ENCODE data around the gene ZNF500.

ZNF500 gene

DNA sequence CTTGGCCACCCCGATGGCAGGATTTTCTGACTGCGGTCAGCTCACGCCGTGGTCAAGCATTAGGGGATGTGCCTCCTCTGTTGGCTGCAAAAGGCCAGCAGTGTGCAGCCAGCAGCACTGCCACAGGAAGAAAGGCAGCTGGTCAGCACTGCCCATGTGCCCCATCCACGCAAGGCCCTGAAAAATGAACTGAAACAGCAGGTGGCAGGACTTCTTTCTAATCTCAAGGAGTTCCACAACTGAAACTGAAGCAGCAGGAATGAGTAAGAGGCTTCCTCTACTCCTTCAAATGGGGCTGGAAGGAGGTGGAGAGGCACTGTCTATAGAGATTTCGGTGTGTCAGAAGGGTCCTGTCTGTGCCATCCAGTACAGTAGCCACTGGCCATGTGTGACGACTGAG lies 3.2 kb downstream of the ZNF500 start:
- Histone ChIP-seq H3K4me1 (ENCODE audit: insufficient read depth, low read length, severe bottlenecking) (peaks cover 13% of the 10 kb centered on the region), H3K4me3 (ENCODE audit: low read depth, low read length, poor library complexity, severe bottlenecking) (no peak overlapping the region), H3K27ac (ENCODE audit: low read depth, low read length, poor library complexity, severe bottlenecking) (no peak overlapping the region), H3K27me3 (ENCODE audit: insufficient read depth, low read length) (no peaks in the 10 kb centered on the region), H3K9me3 (ENCODE audit: low read length) (no peaks in the 10 kb centered on the region), H3K4me2 (ENCODE audit: low read length) (no peak overlapping the region), H3K36me3 (ENCODE audit: insufficient read depth, low read length) (peaks cover 43% of the 10 kb centered on the region), H3K9ac (ENCODE audit: low read length) (no peak overlapping the region), H4K20me1 (ENCODE audit: insufficient read depth, low read length) (no peaks in the 10 kb centered on the region), H3K9me2 (ENCODE audit: low read depth, low read length) (no peaks in the 10 kb centered on the region), H2AFZ (ENCODE audit: low read length) (no peak overlapping the region), H3K79me2 (ENCODE audit: insufficient read depth, low read length) (no peaks in the 10 kb centered on the region), H3F3A (ENCODE audit: insufficient read depth, low read length) (no peaks in the 10 kb centered on the region)
- TF ChIP-seq, protein P1, sequence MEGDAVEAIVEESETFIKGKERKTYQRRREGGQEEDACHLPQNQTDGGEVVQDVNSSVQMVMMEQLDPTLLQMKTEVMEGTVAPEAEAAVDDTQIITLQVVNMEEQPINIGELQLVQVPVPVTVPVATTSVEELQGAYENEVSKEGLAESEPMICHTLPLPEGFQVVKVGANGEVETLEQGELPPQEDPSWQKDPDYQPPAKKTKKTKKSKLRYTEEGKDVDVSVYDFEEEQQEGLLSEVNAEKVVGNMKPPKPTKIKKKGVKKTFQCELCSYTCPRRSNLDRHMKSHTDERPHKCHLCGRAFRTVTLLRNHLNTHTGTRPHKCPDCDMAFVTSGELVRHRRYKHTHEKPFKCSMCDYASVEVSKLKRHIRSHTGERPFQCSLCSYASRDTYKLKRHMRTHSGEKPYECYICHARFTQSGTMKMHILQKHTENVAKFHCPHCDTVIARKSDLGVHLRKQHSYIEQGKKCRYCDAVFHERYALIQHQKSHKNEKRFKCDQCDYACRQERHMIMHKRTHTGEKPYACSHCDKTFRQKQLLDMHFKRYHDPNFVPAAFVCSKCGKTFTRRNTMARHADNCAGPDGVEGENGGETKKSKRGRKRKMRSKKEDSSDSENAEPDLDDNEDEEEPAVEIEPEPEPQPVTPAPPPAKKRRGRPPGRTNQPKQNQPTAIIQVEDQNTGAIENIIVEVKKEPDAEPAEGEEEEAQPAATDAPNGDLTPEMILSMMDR (IDR thresholded peaks at IDR 0.05; ENCODE audit: low read length): no peak
- TF ChIP-seq EZH2 (IDR thresholded peaks at IDR 0.05; ENCODE audit: borderline replicate concordance, low read length): no peak

DNA sequence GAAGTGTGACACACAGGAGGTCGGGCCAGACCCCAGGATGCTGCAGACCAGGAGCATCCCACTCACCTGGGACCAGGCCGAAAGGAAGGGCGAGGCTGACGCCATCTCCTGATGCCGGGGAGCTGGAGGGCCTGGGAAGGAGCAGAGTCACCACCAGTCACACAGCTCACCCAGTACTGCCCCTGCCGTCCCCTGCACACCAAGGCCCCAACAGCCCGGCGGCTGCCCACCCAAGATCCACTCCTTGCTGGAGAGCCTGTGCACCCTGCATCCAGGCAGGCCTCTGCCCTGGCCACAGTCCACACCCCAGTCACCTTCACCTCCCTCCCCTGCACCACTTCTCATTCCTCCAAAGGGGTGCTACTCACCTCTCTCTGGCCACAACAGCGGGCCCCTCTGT lies 4.8 kb downstream of the ZNF500 start:
- H3K36me3 ChIP-seq (ENCODE audit: insufficient read depth, low read length): peaks cover 54% of the 10 kb centered on the region
- no peak overlapping the region for H3K9ac ChIP-seq (ENCODE audit: low read length)
- no peaks in the 10 kb centered on the region for H3K9me3 ChIP-seq (ENCODE audit: low read length)
- H4K20me1 ChIP-seq (ENCODE audit: insufficient read depth, low read length): no peaks in the 10 kb centered on the region
- no peak overlapping the region for H3K27ac ChIP-seq (ENCODE audit: low read depth, low read length, poor library complexity, severe bottlenecking)
- no peak overlapping the region for H3K4me2 ChIP-seq (ENCODE audit: low read length)
- H3K27me3 ChIP-seq (ENCODE audit: insufficient read depth, low read length): no peaks in the 10 kb centered on the region
- TF ChIP-seq, protein P1 (IDR thresholded peaks at IDR 0.05; ENCODE audit: low read length): no peak
- no peak for TF ChIP-seq EZH2 (IDR thresholded peaks at IDR 0.05; ENCODE audit: borderline replicate concordance, low read length)
- H3K4me3 ChIP-seq (ENCODE audit: low read depth, low read length, poor library complexity, severe bottlenecking): no peak overlapping the region
- H3F3A ChIP-seq (ENCODE audit: insufficient read depth, low read length): no peaks in the 10 kb centered on the region
- peaks cover 7% of the 10 kb centered on the region for H3K4me1 ChIP-seq (ENCODE audit: insufficient read depth, low read length, severe bottlenecking)
- no peak overlapping the region for H2AFZ ChIP-seq (ENCODE audit: low read length)
- H3K79me2 ChIP-seq (ENCODE audit: insufficient read depth, low read length): no peaks in the 10 kb centered on the region
- no peaks in the 10 kb centered on the region for H3K9me2 ChIP-seq (ENCODE audit: low read depth, low read length)

DNA sequence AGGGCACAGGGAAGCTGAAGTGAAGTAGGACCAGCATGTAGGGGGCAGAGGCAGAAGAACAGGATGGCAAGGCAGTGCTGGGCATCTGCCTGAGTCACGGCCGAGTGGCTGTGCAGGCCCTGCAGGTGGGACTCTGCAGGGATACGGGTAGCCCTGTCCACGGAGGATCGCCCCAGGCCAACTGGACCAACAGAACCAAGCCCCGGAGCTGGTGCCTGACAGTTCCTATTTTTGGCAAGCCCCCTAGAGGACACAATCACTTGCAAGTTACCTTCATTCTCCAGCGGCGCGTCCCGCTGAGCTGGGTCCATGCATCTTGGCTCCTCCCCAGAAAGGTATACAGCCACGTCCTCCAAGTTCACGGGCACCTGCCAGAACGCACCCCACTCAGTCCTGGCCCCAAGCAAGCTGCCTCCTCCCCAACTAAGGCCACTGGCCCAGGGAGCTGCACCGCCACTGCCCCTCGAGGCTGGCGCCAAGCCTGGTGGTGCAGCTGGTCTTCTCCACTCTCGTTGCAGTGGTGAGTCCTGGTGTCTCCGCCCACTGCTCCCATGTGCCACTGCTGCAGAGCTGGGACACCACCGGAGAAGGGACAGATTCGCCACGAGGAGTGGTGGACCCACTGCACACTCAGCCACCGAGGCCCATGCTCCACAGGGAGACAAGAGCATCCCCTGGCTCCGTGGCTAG lies 6.6 kb downstream of the ZNF500 start:
- Histone ChIP-seq H3K4me3 (ENCODE audit: low read depth, low read length, poor library complexity, severe bottlenecking) (no peak overlapping the region), H2AFZ (ENCODE audit: low read length) (no peak overlapping the region), H3K36me3 (ENCODE audit: insufficient read depth, low read length) (peaks cover 69% of the 10 kb centered on the region), H3K9me2 (ENCODE audit: low read depth, low read length) (no peaks in the 10 kb centered on the region), H3K27ac (ENCODE audit: low read depth, low read length, poor library complexity, severe bottlenecking) (no peak overlapping the region), H3K27me3 (ENCODE audit: insufficient read depth, low read length) (no peaks in the 10 kb centered on the region), H3K9ac (ENCODE audit: low read length) (no peak overlapping the region), H3F3A (ENCODE audit: insufficient read depth, low read length) (no peaks in the 10 kb centered on the region), H3K9me3 (ENCODE audit: low read length) (no peaks in the 10 kb centered on the region), H3K4me2 (ENCODE audit: low read length) (no peak overlapping the region), H3K79me2 (ENCODE audit: insufficient read depth, low read length) (no peaks in the 10 kb centered on the region), H4K20me1 (ENCODE audit: insufficient read depth, low read length) (no peaks in the 10 kb centered on the region), H3K4me1 (ENCODE audit: insufficient read depth, low read length, severe bottlenecking) (no peaks in the 10 kb centered on the region)
- TF ChIP-seq, protein P1 (IDR thresholded peaks at IDR 0.05; ENCODE audit: low read length): no peak
- TF ChIP-seq EZH2 (IDR thresholded peaks at IDR 0.05; ENCODE audit: borderline replicate concordance, low read length): no peak
